Activated CD8-positive, alpha-beta memory T cell treated with anti-CD3 and anti-CD28 coated beads for 24 hours (primary cell): ENCODE data around the gene MED12L.

Experiments
- DNase-seq: peaks from one replicate; pipeline ENCODE4 v3.0.0-alpha.2; 2020

The MED12L gene

GRCh38 chr3:151345859-151346258 lies 260.4 kb downstream of the MED12L start:
- no peak for DNase-seq

- DNase-seq, result no peak
These were observed 260.8 kb downstream of the MED12L start for GRCh38 chr3:151346292-151346691.

- no peak for DNase-seq
These were observed 262.0 kb downstream of the MED12L start for GRCh38 chr3:151347432-151347831.

- DNase-seq, result no peak
These were observed 265.2 kb downstream of the MED12L start for GRCh38 chr3:151350656-151351055.

GRCh38 chr3:151351219-151351618 lies 265.8 kb downstream of the MED12L start:
- no peak for DNase-seq

GRCh38 chr3:151351648-151352047 lies 266.2 kb downstream of the MED12L start:
- no peak for DNase-seq

GRCh38 chr3:151356794-151357462 lies 271.5 kb downstream of the MED12L start:
- no peak for DNase-seq

- DNase-seq, result no peak
These were observed 272.0 kb downstream of the MED12L start for GRCh38 chr3:151357463-151357850.

GRCh38 chr3:151362751-151363174 lies 277.3 kb downstream of the MED12L start:
- no peak for DNase-seq

- no peak for DNase-seq
These were observed 281.5 kb downstream of the MED12L start for GRCh38 chr3:151366993-151367392.

- no peak for DNase-seq
These were observed 282.0 kb downstream of the MED12L start for GRCh38 chr3:151367448-151367847.

- DNase-seq, result no peak
These were observed 286.1 kb downstream of the MED12L start for GRCh38 chr3:151371526-151371925.

GRCh38 chr3:151372063-151372820 lies 286.8 kb downstream of the MED12L start:
- DNase-seq, result no peak

GRCh38 chr3:151377768-151378385 lies 292.4 kb downstream of the MED12L start:
- no peak for DNase-seq

GRCh38 chr3:151379083-151379734 lies 293.7 kb downstream of the MED12L start:
- no peak for DNase-seq

GRCh38 chr3:151382671-151383070 lies 297.2 kb downstream of the MED12L start:
- DNase-seq, result no peak

GRCh38 chr3:151383111-151383510 lies 297.6 kb downstream of the MED12L start:
- DNase-seq, result no peak

- no peak for DNase-seq
These were observed 298.5 kb downstream of the MED12L start for GRCh38 chr3:151383956-151384355.

GRCh38 chr3:151384741-151385174 lies 299.3 kb downstream of the MED12L start, which contains the start of gene P2RY12:
P2RY12 (minus strand) TSS chr3:151384753; CDS start chr3:151338845, 45,908 bp downstream.
- DNase-seq, result no peak

GRCh38 chr3:151386056-151386455 lies 300.6 kb downstream of the MED12L start:
- DNase-seq, result no peak

GRCh38 chr3:151387432-151387831 lies 302.0 kb downstream of the MED12L start:
- no peak for DNase-seq

GRCh38 chr3:151387842-151388241 lies 302.4 kb downstream of the MED12L start:
- DNase-seq, result no peak

GRCh38 chr3:151391720-151392119 lies 306.3 kb downstream of the MED12L start:
- no peak for DNase-seq
